ENCODE results near the gene ANKDD1B. TPM values are rescaled to one million over a fixed set of nuclear protein-coding genes. Genes with fewer than 3 reads are reported as not detected.

ANKDD1B gene
- total RNA-seq, 1 donor from 2014 or later: not detected

- no peaks in the 10 kb centered on the region for H3K27me3 ChIP-seq
- H3K36me3 ChIP-seq: peaks cover 0 to 23% of the 10 kb centered on the region in 2 donors
- no peaks in the 10 kb centered on the region for H3K4me1 ChIP-seq
- DNase-seq (ENCODE audit: extremely low spot score in 2 of 2): no peak
- intact Hi-C loops (cut with DNase I): no loop called here
- H3K9me3 ChIP-seq: no peaks in the 10 kb centered on the region
- no peak for TF ChIP-seq CTCF (IDR thresholded peaks at IDR 0.05)
- no peak for TF ChIP-seq POLR2AphosphoS5 (IDR thresholded peaks at IDR 0.05; ENCODE audit: insufficient read depth in 1 of 2, low read depth in 1 of 2)
- no peak for TF ChIP-seq POLR2A (IDR thresholded peaks at IDR 0.05)
- H3K27ac ChIP-seq: no peak overlapping the region
- H3K4me3 ChIP-seq: no peak overlapping the region
These were observed 96.8 kb downstream of the ANKDD1B start for GRCh38 chr5:75707911-75708509.

GRCh38 chr5:75710637-75711036 is 99.4 kb downstream of the ANKDD1B start:
- Histone ChIP-seq H3K9me3 (no peaks in the 10 kb centered on the region), H3K27ac (no peak overlapping the region), H3K4me3 (no peak overlapping the region), H3K27me3 (no peaks in the 10 kb centered on the region), H3K4me1 (peaks cover 3% of the 10 kb centered on the region), H3K36me3 (peaks cover 0 to 9% of the 10 kb centered on the region in 2 donors)
- intact Hi-C loops (cut with DNase I): no loop called here
- no peak for TF ChIP-seq POLR2AphosphoS5 (IDR thresholded peaks at IDR 0.05; ENCODE audit: insufficient read depth in 1 of 2, low read depth in 1 of 2)
- no peak for TF ChIP-seq CTCF (IDR thresholded peaks at IDR 0.05)
- no peak for TF ChIP-seq POLR2A (IDR thresholded peaks at IDR 0.05)
- no peak for DNase-seq (ENCODE audit: extremely low spot score in 2 of 2)

- Histone ChIP-seq H3K36me3 (peaks cover 0 to 9% of the 10 kb centered on the region in 2 donors), H3K4me3 (no peak overlapping the region), H3K4me1 (peaks cover 8% of the 10 kb centered on the region), H3K27ac (no peak overlapping the region), H3K27me3 (no peaks in the 10 kb centered on the region), H3K9me3 (no peaks in the 10 kb centered on the region)
- TF ChIP-seq POLR2AphosphoS5 (IDR thresholded peaks at IDR 0.05; ENCODE audit: insufficient read depth in 1 of 2, low read depth in 1 of 2): no peak
- TF ChIP-seq CTCF (IDR thresholded peaks at IDR 0.05): no peak
- no peak for TF ChIP-seq POLR2A (IDR thresholded peaks at IDR 0.05)
- DNase-seq (ENCODE audit: extremely low spot score in 2 of 2): no peak
- intact Hi-C loops (cut with DNase I): no loop called here
These were observed 99.9 kb downstream of the ANKDD1B start for GRCh38 chr5:75711151-75711550.

DNA sequence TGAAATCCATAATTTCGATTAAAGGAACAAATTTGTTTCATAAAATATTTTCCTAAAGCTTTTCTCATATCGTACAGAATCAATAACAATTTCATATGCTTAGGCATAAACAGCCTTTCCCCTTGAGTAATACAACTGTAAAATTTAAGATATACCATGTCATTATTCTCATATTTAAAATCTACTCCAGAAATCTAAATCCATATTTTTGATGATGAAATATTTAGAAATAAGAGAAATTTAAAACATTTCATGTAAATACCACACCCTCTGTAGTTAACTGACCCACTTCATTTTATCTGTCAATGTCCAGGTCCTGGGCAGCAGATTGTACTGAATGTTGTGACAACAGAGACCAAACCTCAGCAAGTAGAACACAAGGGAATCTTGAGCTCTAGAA is 100.8 kb downstream of the ANKDD1B start:
- intact Hi-C loops (cut with DNase I): no loop called here
- H3K27ac ChIP-seq: no peak overlapping the region

GRCh38 chr5:75716715-75717081 is 105.4 kb downstream of the ANKDD1B start:
- H3K9me3 ChIP-seq: no peaks in the 10 kb centered on the region
- H3K36me3 ChIP-seq: no peaks in the 10 kb centered on the region
- DNase-seq (ENCODE audit: extremely low spot score in 2 of 2): no peak
- H3K4me3 ChIP-seq: peak overlapping the region; percentile 73 to 84
- intact Hi-C loops (cut with DNase I): no loop called here
- H3K27ac ChIP-seq: peak overlapping the region; percentile 65
- peaks cover 15% of the 10 kb centered on the region for H3K4me1 ChIP-seq
- no peaks in the 10 kb centered on the region for H3K27me3 ChIP-seq
- no peak for TF ChIP-seq CTCF (IDR thresholded peaks at IDR 0.05)
- TF ChIP-seq POLR2AphosphoS5 (IDR thresholded peaks at IDR 0.05; ENCODE audit: insufficient read depth in 1 of 2, low read depth in 1 of 2): no peak
- TF ChIP-seq POLR2A (IDR thresholded peaks at IDR 0.05): no peak

More for the DNA sequence above, 100.8 kb downstream of the ANKDD1B start:
- no peaks in the 10 kb centered on the region for H3K27me3 ChIP-seq
- H3K4me1 ChIP-seq: peaks cover 15% of the 10 kb centered on the region
- no peak for TF ChIP-seq POLR2A (IDR thresholded peaks at IDR 0.05)
- H3K36me3 ChIP-seq: peaks cover 0 to 9% of the 10 kb centered on the region in 2 donors
- no peak overlapping the region for H3K4me3 ChIP-seq
- no peaks in the 10 kb centered on the region for H3K9me3 ChIP-seq
- no peak for DNase-seq (ENCODE audit: extremely low spot score in 2 of 2)

All from vagina (tissue), 2 donors.